Suprapubic skin (tissue), 2 donors: ENCODE results near the gene RBMY1D.

Experiments
- EP300 ChIP-seq: sonication (generic); formaldehyde crosslinking; IDR thresholded peaks from one replicate; pipeline ENCODE4 v1.6.1; 2017; ENCODE audit warnings: antibody characterized with exemption
- POLR2A ChIP-seq, 2 donors: fragments of 450-650 bp; IDR thresholded peaks; one replicate each; pipeline ENCODE4 v1.6.1; 2017; ENCODE audit warnings: antibody characterized with exemption in 2 of 2, mild to moderate bottlenecking in 2 of 2, moderate library complexity in 2 of 2

- TF ChIP-seq POLR2A (IDR thresholded peaks at IDR 0.05), result no peak
- TF ChIP-seq EP300, result no peak
Observed at GRCh38 chrY:21845481-21845880, 48.8 kb downstream of the RBMY1D start.
